K562 (cell line): ENCODE results near the gene RBMXL2. TPM values are rescaled to one million over a fixed set of nuclear protein-coding genes. Genes with fewer than 3 reads are reported as not detected.
A peak's percentile ranks its signal among the peaks of the same experiment; 100 is the strongest.

ENCODE experiments used
- ATF1 ChIP-seq, 2 experiments: fragments of 450-650 bp in 1 of 2; IDR thresholded peaks; 2 replicates each; pipeline ENCODE4 v1.6.1; 2016; ENCODE audit warnings: missing compliant biosample characterization in 1 of 2, missing genetic modification characterization in 1 of 2
- BRD9 ChIP-seq: fragments of 450-650 bp; IDR thresholded peaks from 2 replicates; pipeline ENCODE4 v1.6.1; 2018; ENCODE audit warnings: low read depth; ENCODE audit not compliant: partially characterized antibody
- DLX4 ChIP-seq: fragments of 250-450 bp; sonication (Bioruptor Pico); IDR thresholded peaks from 2 replicates; pipeline ENCODE4 v1.6.1; 2021; ENCODE audit warnings: mild to moderate bottlenecking
- FOXM1 ChIP-seq, 2 experiments: fragments of 450-650 bp in 1 of 2; sonication (generic) in 1 of 2; formaldehyde crosslinking in 1 of 2; IDR thresholded peaks; 2 replicates each; pipeline versions ENCODE4 v1.6.1 to v1.9.0; 2017 to 2022; ENCODE audit warnings: low read depth in 2 of 2, mild to moderate bottlenecking in 2 of 2, missing genetic modification reagents in 1 of 2, moderate library complexity in 1 of 2
- HNRNPL ChIP-seq: fragments of 200-400 bp; formaldehyde crosslinking; IDR thresholded peaks from 2 replicates; pipeline ENCODE4 v1.6.1; 2017; ENCODE audit warnings: low read depth, mild to moderate bottlenecking, low read length
- MEF2A ChIP-seq: IDR thresholded peaks from 2 replicates; pipeline ENCODE4 v1.6.1; 2011; ENCODE audit warnings: low read depth, mild to moderate bottlenecking, low read length, moderate library complexity; ENCODE audit not compliant: control insufficient read depth
- NCOA6 ChIP-seq: fragments of 450-650 bp; IDR thresholded peaks from 2 replicates; pipeline ENCODE4 v1.6.1; 2017; ENCODE audit warnings: mild to moderate bottlenecking
- NCOR1 ChIP-seq: fragments of 450-650 bp; IDR thresholded peaks from 2 replicates; pipeline ENCODE4 v1.6.1; 2016; ENCODE audit warnings: mild to moderate bottlenecking, moderate library complexity
- NFYB ChIP-seq: IDR thresholded peaks from 2 replicates; pipeline ENCODE4 v1.6.1; 2011; ENCODE audit warnings: mild to moderate bottlenecking, moderate library complexity; ENCODE audit not compliant: insufficient read length; ENCODE audit errors: extremely low read depth
- RFX1 ChIP-seq: fragments of 450-650 bp; IDR thresholded peaks from 2 replicates; pipeline ENCODE4 v1.6.1; 2016; ENCODE audit warnings: mild to moderate bottlenecking, moderate library complexity
- SAP30 ChIP-seq: fragments of 200-600 bp; sonication (generic); IDR thresholded peaks from 2 replicates; pipeline ENCODE4 v1.6.1; 2012; ENCODE audit warnings: borderline replicate concordance, low read depth, mild to moderate bottlenecking, moderate library complexity, low read length, control low read depth, inconsistent platforms; ENCODE audit not compliant: insufficient read depth, poor library complexity, severe bottlenecking
- SIN3A ChIP-seq, 2 experiments: fragments of 150-350 bp in 1 of 2; IDR thresholded peaks; 2 replicates each; pipeline ENCODE4 v1.6.1; 2011 to 2016; ENCODE audit warnings: borderline replicate concordance in 2 of 2, low read depth in 2 of 2, low read length in 2 of 2, mild to moderate bottlenecking in 2 of 2, moderate library complexity in 2 of 2; ENCODE audit not compliant: control insufficient read depth in 1 of 2
- TAF7 ChIP-seq: fragments of 450-650 bp; IDR thresholded peaks from 2 replicates; pipeline ENCODE4 v1.6.1; 2016; ENCODE audit warnings: missing genetic modification characterization, missing compliant biosample characterization
- ZC3H8 ChIP-seq: fragments of 450-650 bp; IDR thresholded peaks from 2 replicates; pipeline ENCODE4 v1.6.1; 2017
- ZHX1 ChIP-seq: fragments of 150-350 bp; conservative IDR thresholded peaks from 2 replicates; pipeline ENCODE4 v1.6.1; 2014; ENCODE audit warnings: low read length
- ZMIZ1 ChIP-seq, 2 experiments: fragments of 150-350 bp in 1 of 2; IDR thresholded peaks; 2 replicates each; pipeline ENCODE4 v1.6.1; 2012 to 2016; ENCODE audit warnings: low read depth in 2 of 2, low read length in 2 of 2, mild to moderate bottlenecking in 1 of 2, moderate library complexity in 1 of 2
- ZNF134 ChIP-seq: fragments of 250-450 bp; sonication (Bioruptor Pico); conservative IDR thresholded peaks from 2 replicates; pipeline ENCODE4 v1.4.0; 2020
- ZNF511 ChIP-seq: sonication (generic); formaldehyde crosslinking; IDR thresholded peaks from 2 replicates; pipeline ENCODE4 v1.8.0; 2022; ENCODE audit warnings: mild to moderate bottlenecking, missing genetic modification reagents
- ZNF764 ChIP-seq: fragments of 250-450 bp; sonication (Bioruptor Pico); IDR thresholded peaks from 2 replicates; pipeline ENCODE4 v1.4.0; 2020; ENCODE audit warnings: low read depth, mild to moderate bottlenecking, moderate library complexity
- ZNF785 ChIP-seq: fragments of 250-450 bp; sonication (Bioruptor Pico); IDR thresholded peaks from 2 replicates; pipeline ENCODE4 v1.4.0; 2020; ENCODE audit warnings: mild to moderate bottlenecking
- ZSCAN29 ChIP-seq: fragments of 450-650 bp; IDR thresholded peaks from 2 replicates; pipeline ENCODE4 v1.6.1; 2017
- polyA plus RNA-seq, 8 experiments: library from polyadenylated mRNA; depleted of rRNA in 4 of 8; stranded (reverse) in 5 of 8; unstranded in 3 of 8; fragments of >200 nt; fragmentation: Nextera tagmentation in 2 of 8; fragmentation: Illumina TruSeq in 1 of 8; extraction: Ambion mirVana in 2 of 8; extraction: Trizol in 1 of 8; gene quantifications; 2 replicates each; pipeline versions ENCODE4 v1.2.1 to v1.2.3, GENCODE V29; 2011 to 2014; ENCODE audit warnings: inconsistent platforms in 1 of 8, missing spikeins in 1 of 8
- total RNA-seq, 7 experiments: library from RNA; depleted of rRNA in 6 of 7; stranded (reverse); fragments of >200 nt in 6 of 7; fragmentation: Illumina TruSeq in 2 of 7; extraction: Trizol in 2 of 7; gene quantifications; 2 replicates each; pipeline versions ENCODE4 v1.2.1 to v1.2.3, GENCODE V29; 2011 to 2021; ENCODE audit warnings: low replicate concordance in 1 of 7

The RBMXL2 gene
- total and polyA plus RNA-seq, 9 of the 15 experiments (the other 6 are each of a cell fraction or from before 2014, with no cell fraction given), result 0.07 to 0.45 (median 0.21) TPM; not detected in 3

- no peak for TF ChIP-seq MEF2A
- no peak for TF ChIP-seq SIN3A (IDR thresholded peaks at IDR 0.05; ENCODE audit: borderline replicate concordance in 2 of 2, control insufficient read depth in 1 of 2, low read depth in 2 of 2, low read length in 2 of 2)
- no peak for TF ChIP-seq ZHX1
- TF ChIP-seq ZNF764 (CRISPR knock-in tag), result no peak
- no peak for TF ChIP-seq DLX4 (CRISPR knock-in tag)
- TF ChIP-seq NCOA6, result no peak
- TF ChIP-seq SAP30, result no peak
- no peak for TF ChIP-seq ZC3H8
- no peak for TF ChIP-seq BRD9
- no peak for TF ChIP-seq ZMIZ1 (IDR thresholded peaks at IDR 0.05; ENCODE audit: low read depth in 2 of 2, low read length in 2 of 2)
- no peak for TF ChIP-seq ZNF511 (CRISPR knock-in tag)
- no peak for TF ChIP-seq ZNF134 (CRISPR knock-in tag)
- no peak for TF ChIP-seq ZSCAN29
- TF ChIP-seq HNRNPL, result no peak
- no peak for TF ChIP-seq RFX1
- TF ChIP-seq ZNF785 (CRISPR knock-in tag), result no peak
- peak; percentile 63; the same call in 1 of the 2 replicates for TF ChIP-seq NCOR1
- peak; percentile 75 for TF ChIP-seq FOXM1 (IDR thresholded peaks at IDR 0.05; ENCODE audit: low read depth)
- no peak for TF ChIP-seq FOXM1 (CRISPR knock-in tag; IDR thresholded peaks at IDR 0.05; ENCODE audit: low read depth)
- TF ChIP-seq ATF1 (CRISPR knock-in tag; IDR thresholded peaks at IDR 0.05), result no peak
- TF ChIP-seq ATF1 (tag; IDR thresholded peaks at IDR 0.05), result no peak
- no peak for TF ChIP-seq NFYB
- no peak for TF ChIP-seq TAF7 (tag)
These were observed 9.2 kb upstream of the RBMXL2 start (continued) for GRCh38 chr11:7079545-7080135.
